Cardiac fibroblast (primary cell): ENCODE data around the gene KAZN.

Experiments used
- DNase-seq, 2 donors: peaks; one replicate each; pipeline versions ENCODE4 v3.0.0 to v3.0.0-alpha.2; 2010; ENCODE audit warnings: low read depth in 2 of 2
- H3K4me3 ChIP-seq, 2 donors: replicated peaks in 1 of 2; 1 replicate in 1 of 2; 2 replicates in 1 of 2; pipeline ENCODE4 v1.5.1; 2011; ENCODE audit warnings: low read depth in 2 of 2, low read length in 2 of 2, mild to moderate bottlenecking in 2 of 2, moderate library complexity in 1 of 2
- CTCF ChIP-seq: IDR thresholded peaks from one replicate; pipeline ENCODE4 v1.5.1; 2011; ENCODE audit warnings: low read depth, mild to moderate bottlenecking, low read length, inconsistent platforms

The KAZN gene

GRCh38 chr1:15167386-15167785, 568.9 kb downstream of the KAZN start:
- no peak for TF ChIP-seq CTCF
- peak in 1 of 2 donors; percentile 61 for DNase-seq
- no peak overlapping the region for H3K4me3 ChIP-seq
